Esophagus muscularis mucosa (tissue), 4 donors: ENCODE data around the gene NTSR1. TPM values are rescaled to one million over a fixed set of nuclear protein-coding genes. Genes with fewer than 3 reads are reported as not detected.

ENCODE experiments used
- DNase-seq: peaks from one replicate; pipeline ENCODE4 v3.0.0-alpha.2; 2017; ENCODE audit errors: extremely low spot score
- H3K27ac ChIP-seq, 4 donors: fragments of 200-600 bp; sonication (generic); replicated peaks in 1 of 4; 1 replicate in 3 of 4; 2 replicates in 1 of 4; pipeline ENCODE4 v1.5.1; 2016 to 2019; ENCODE audit warnings: mild to moderate bottlenecking in 1 of 4
- H3K27me3 ChIP-seq, 4 donors: fragments of 200-600 bp; sonication (generic); one replicate each; pipeline versions ENCODE4 v1.5.1 to v1.6.0; 2016 to 2019
- H3K36me3 ChIP-seq, 4 donors: fragments of 200-600 bp; sonication (generic); one replicate each; pipeline ENCODE4 v1.5.1; 2016 to 2019
- H3K4me1 ChIP-seq, 4 donors: fragments of 200-600 bp; sonication (generic); one replicate each; pipeline ENCODE4 v1.5.1; 2016 to 2019
- H3K4me3 ChIP-seq, 4 donors: fragments of 200-600 bp; sonication (generic); 1 replicate in 2 of 4; 2 replicates in 2 of 4; pipeline ENCODE4 v1.5.1; 2016 to 2019; ENCODE audit warnings: mild to moderate bottlenecking in 4 of 4, moderate library complexity in 1 of 4
- H3K9me3 ChIP-seq, 4 donors: fragments of 200-600 bp; sonication (generic); 1 replicate in 3 of 4; 2 replicates in 1 of 4; pipeline ENCODE4 v1.5.1; 2016 to 2019
- CTCF ChIP-seq, 3 experiments: fragments of 200-600 bp in 2 of 3; fragments of 450-650 bp in 1 of 3; sonication (generic) in 2 of 3; IDR thresholded peaks; one replicate each; pipeline ENCODE4 v1.5.1; 2017 to 2019; ENCODE audit warnings: antibody characterized with exemption in 3 of 3, mild to moderate bottlenecking in 2 of 3, moderate library complexity in 1 of 3
- EP300 ChIP-seq: sonication (generic); formaldehyde crosslinking; IDR thresholded peaks from one replicate; pipeline ENCODE4 v1.6.1; 2017; ENCODE audit warnings: antibody characterized with exemption
- POLR2A ChIP-seq: fragments of 450-650 bp; IDR thresholded peaks from one replicate; pipeline ENCODE4 v1.6.1; 2017; ENCODE audit warnings: antibody characterized with exemption, moderate library complexity, mild to moderate bottlenecking, low read depth
- POLR2AphosphoS5 ChIP-seq, 2 donors: sonication (generic); formaldehyde crosslinking; IDR thresholded peaks; one replicate each; pipeline ENCODE4 v1.6.1; 2017; ENCODE audit warnings: antibody characterized with exemption in 2 of 2
- WGBS: methylation state at CpG from one replicate; pipeline ENCODE4 v1.1.5; 2018; 5-methylcytosine and 5-hydroxymethylcytosine counted together
- intact Hi-C: fragments of 100-400 bp; cut with DNase I; formaldehyde crosslinking; loops from one replicate; pipeline ENCODE4 v1.15.1; 2023
- total RNA-seq, 4 donors: library from RNA; depleted of rRNA; stranded (reverse); fragments of >200 nt; gene quantifications; one replicate each; pipeline versions ENCODE4 v1.1.0 to v1.2.1, GENCODE V29; 2016

The NTSR1 gene
- total RNA-seq, 4 donors from 2014 or later = 0.42 to 1.6 (median 0.80) TPM

- Histone ChIP-seq H3K9me3 (no peaks in the 10 kb centered on the region), H3K27me3 (peaks cover 0 to 31% (median 0%) of the 10 kb centered on the region in 4 donors), H3K4me3 (no peak overlapping the region), H3K4me1 (peaks cover 14 to 40% (median 16%) of the 10 kb centered on the region in 4 donors), H3K27ac (no peak overlapping the region), H3K36me3 (peaks cover 0 to 88% (median 10%) of the 10 kb centered on the region in 4 donors)
- no peak for DNase-seq
- no peak for TF ChIP-seq POLR2AphosphoS5 (IDR thresholded peaks at IDR 0.05)
- no peak for TF ChIP-seq EP300
- no peak for TF ChIP-seq POLR2A
- no peak for TF ChIP-seq CTCF (IDR thresholded peaks at IDR 0.05)
- 94% methylated on average over 11 of the region's 12 CpGs for WGBS
- intact Hi-C loops = no loop called here
These were observed 43.4 kb upstream of the NTSR1 start for GRCh38 chr20:62665153-62665754.

GRCh38 chr20:62665826-62666735, 42.6 kb upstream of the NTSR1 start:
- H3K27me3 ChIP-seq = peaks cover 0 to 24% (median 0%) of the 10 kb centered on the region in 4 donors
- peaks cover 0 to 88% (median 9%) of the 10 kb centered on the region in 4 donors for H3K36me3 ChIP-seq
- DNase-seq = no peak
- TF ChIP-seq CTCF (IDR thresholded peaks at IDR 0.05) = no peak
- TF ChIP-seq POLR2AphosphoS5 (IDR thresholded peaks at IDR 0.05) = no peak
- no peak for TF ChIP-seq EP300
- no peak for TF ChIP-seq POLR2A
- 74% methylated on average over 8 of the region's 33 CpGs for WGBS
- H3K9me3 ChIP-seq = no peaks in the 10 kb centered on the region
- intact Hi-C loops = no loop called here
- H3K4me1 ChIP-seq = peaks cover 14 to 40% (median 16%) of the 10 kb centered on the region in 4 donors
- H3K27ac ChIP-seq = no peak overlapping the region
- H3K4me3 ChIP-seq = no peak overlapping the region

GRCh38 chr20:62666736-62667529, 41.7 kb upstream of the NTSR1 start:
- DNase-seq = no peak
- no peak for TF ChIP-seq POLR2AphosphoS5 (IDR thresholded peaks at IDR 0.05)
- TF ChIP-seq POLR2A = no peak
- TF ChIP-seq EP300 = no peak
- TF ChIP-seq CTCF (IDR thresholded peaks at IDR 0.05) = no peak
- no peak overlapping the region for H3K27ac ChIP-seq
- H3K4me1 ChIP-seq = peaks cover 14 to 36% (median 16%) of the 10 kb centered on the region in 4 donors
- no peak overlapping the region for H3K4me3 ChIP-seq
- H3K9me3 ChIP-seq = no peaks in the 10 kb centered on the region
- H3K27me3 ChIP-seq = peaks cover 0 to 20% (median 0%) of the 10 kb centered on the region in 4 donors
- intact Hi-C loops = no loop called here
- H3K36me3 ChIP-seq = peaks cover 0 to 87% (median 7%) of the 10 kb centered on the region in 4 donors
- 64% methylated on average over 23 of the region's 27 CpGs for WGBS

- 85% methylated on average over 22 of the region's 30 CpGs for WGBS
- TF ChIP-seq POLR2AphosphoS5 (IDR thresholded peaks at IDR 0.05) (no peak), EP300 (no peak), CTCF (IDR thresholded peaks at IDR 0.05) (no peak)
- intact Hi-C loops = loop anchor here (1.0 to 2.0 kb wide), 2 partner anchors 124 to 141 kb away; no protein-coding TSS in a partner anchor
- H3K27ac ChIP-seq = no peak overlapping the region
- H3K4me1 ChIP-seq = peaks cover 14 to 28% (median 16%) of the 10 kb centered on the region in 4 donors
- DNase-seq = no peak
- no peak overlapping the region for H3K4me3 ChIP-seq
- H3K36me3 ChIP-seq = peaks cover 0 to 87% (median 7%) of the 10 kb centered on the region in 4 donors
- no peaks in the 10 kb centered on the region for H3K9me3 ChIP-seq
- H3K27me3 ChIP-seq = peaks cover 0 to 20% (median 0%) of the 10 kb centered on the region in 4 donors
These were observed 40.9 kb upstream of the NTSR1 start for GRCh38 chr20:62667530-62668440.
